Brain microvascular endothelial cell (primary cell): Measurements from ENCODE around the gene MAPK7.

ENCODE experiments used
- DNase-seq: peaks from one replicate; pipeline ENCODE4 v3.0.0-alpha.2; 2020
- H3K27ac ChIP-seq: fragments of 250-450 bp; sonication (Bioruptor Pico); 2 replicates; pipeline ENCODE4 v1.5.1; 2020; ENCODE audit warnings: mild to moderate bottlenecking, moderate library complexity
- H3K27me3 ChIP-seq: fragments of 250-450 bp; sonication (Bioruptor Pico); replicated peaks from 2 replicates; pipeline ENCODE4 v1.5.1; 2020; ENCODE audit warnings: mild to moderate bottlenecking
- H3K36me3 ChIP-seq: fragments of 250-450 bp; sonication (Bioruptor Pico); replicated peaks from 2 replicates; pipeline ENCODE4 v1.5.1; 2020; ENCODE audit warnings: mild to moderate bottlenecking
- H3K4me3 ChIP-seq: 2 replicates; pipeline ENCODE4 v1.5.1; 2011; ENCODE audit warnings: low read depth, mild to moderate bottlenecking, control low read depth, low read length, moderate library complexity
- in situ Hi-C: cut with HindIII; loops from 2 replicates; pipeline ENCODE4 v1.10.0; 2017; ENCODE audit warnings: low sequenced_read_pairs, low pct_ligation_motif_present
- TF ChIP-seq, protein P1 (sequence below): IDR thresholded peaks from 2 replicates; pipeline ENCODE4 v1.5.1; 2011; ENCODE audit warnings: low read depth, mild to moderate bottlenecking, moderate library complexity, low read length, control low read depth, inconsistent platforms; ENCODE audit errors: missing control alignments

The MAPK7 gene

DNA sequence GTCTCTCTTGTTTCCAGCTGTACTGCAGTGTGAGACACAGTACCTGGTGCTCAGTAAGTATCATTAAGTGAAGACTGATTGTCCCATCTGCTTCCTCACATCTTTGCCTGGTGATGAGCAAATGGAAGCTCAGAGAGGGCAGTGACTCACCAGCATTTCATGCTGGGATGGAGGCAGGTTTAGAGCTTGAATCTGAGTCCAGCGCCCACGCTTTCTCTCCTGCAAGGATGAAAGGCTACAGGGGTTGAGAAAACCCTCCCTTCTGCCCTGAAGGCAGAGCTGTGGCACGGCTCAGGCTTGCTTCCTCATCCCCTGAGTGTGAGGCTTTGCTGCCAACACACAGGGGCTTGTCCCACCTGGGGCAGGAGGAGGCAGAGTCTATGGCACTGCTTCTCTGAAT, 31.2 kb downstream of the MAPK7 start:
- no peak overlapping the region for H3K27ac ChIP-seq
- in situ Hi-C loops, result no loop called here
- peak; percentile 60 for DNase-seq
- TF ChIP-seq, protein P1, sequence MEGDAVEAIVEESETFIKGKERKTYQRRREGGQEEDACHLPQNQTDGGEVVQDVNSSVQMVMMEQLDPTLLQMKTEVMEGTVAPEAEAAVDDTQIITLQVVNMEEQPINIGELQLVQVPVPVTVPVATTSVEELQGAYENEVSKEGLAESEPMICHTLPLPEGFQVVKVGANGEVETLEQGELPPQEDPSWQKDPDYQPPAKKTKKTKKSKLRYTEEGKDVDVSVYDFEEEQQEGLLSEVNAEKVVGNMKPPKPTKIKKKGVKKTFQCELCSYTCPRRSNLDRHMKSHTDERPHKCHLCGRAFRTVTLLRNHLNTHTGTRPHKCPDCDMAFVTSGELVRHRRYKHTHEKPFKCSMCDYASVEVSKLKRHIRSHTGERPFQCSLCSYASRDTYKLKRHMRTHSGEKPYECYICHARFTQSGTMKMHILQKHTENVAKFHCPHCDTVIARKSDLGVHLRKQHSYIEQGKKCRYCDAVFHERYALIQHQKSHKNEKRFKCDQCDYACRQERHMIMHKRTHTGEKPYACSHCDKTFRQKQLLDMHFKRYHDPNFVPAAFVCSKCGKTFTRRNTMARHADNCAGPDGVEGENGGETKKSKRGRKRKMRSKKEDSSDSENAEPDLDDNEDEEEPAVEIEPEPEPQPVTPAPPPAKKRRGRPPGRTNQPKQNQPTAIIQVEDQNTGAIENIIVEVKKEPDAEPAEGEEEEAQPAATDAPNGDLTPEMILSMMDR, result no peak
- peaks cover 2% of the 10 kb centered on the region for H3K27me3 ChIP-seq
- H3K4me3 ChIP-seq, result no peak overlapping the region
- H3K36me3 ChIP-seq, result no peaks in the 10 kb centered on the region

DNA sequence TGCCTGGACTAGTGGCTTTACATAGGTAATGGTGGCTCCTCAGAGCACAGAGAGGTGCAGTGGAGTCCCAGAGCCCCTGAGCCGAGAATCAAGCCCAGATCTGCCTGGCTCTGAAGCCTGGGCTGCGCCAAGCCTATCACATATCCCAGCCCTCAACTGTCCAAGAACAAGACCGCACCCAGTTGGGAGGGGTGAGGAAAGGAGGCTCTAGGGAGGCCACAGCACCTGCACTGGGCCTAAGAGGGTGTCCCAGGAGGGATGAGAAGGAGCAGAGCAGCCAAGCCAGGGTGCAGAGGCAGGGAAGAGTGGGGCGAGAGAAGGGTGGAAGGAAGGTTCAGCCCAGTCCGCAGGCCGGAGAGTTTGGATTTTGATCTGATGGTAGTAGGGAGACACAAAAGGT, 31.8 kb downstream of the MAPK7 start:
- peaks cover 2% of the 10 kb centered on the region for H3K27me3 ChIP-seq
- TF ChIP-seq, protein P1, result no peak
- H3K4me3 ChIP-seq, result no peak overlapping the region
- no peaks in the 10 kb centered on the region for H3K36me3 ChIP-seq
- in situ Hi-C loops, result no loop called here
- DNase-seq, result no peak
- H3K27ac ChIP-seq, result no peak overlapping the region

GRCh38 chr17:19410875-19411620, 32.8 kb downstream of the MAPK7 start, which contains the start of gene RNF112:
Gene RNF112, plus strand, starts transcription at chr17:19411232. Its CDS starts 177 bp downstream, at chr17:19411409.
- in situ Hi-C loops, result no loop called here
- Histone ChIP-seq H3K36me3 (no peaks in the 10 kb centered on the region), H3K27ac (no peak within 1 kb of the TSS), H3K4me3 (no peak within 1 kb of the TSS), H3K27me3 (peaks cover 2% of the 10 kb centered on the region)
- no peak for DNase-seq
- TF ChIP-seq, protein P1, result no peak

DNA sequence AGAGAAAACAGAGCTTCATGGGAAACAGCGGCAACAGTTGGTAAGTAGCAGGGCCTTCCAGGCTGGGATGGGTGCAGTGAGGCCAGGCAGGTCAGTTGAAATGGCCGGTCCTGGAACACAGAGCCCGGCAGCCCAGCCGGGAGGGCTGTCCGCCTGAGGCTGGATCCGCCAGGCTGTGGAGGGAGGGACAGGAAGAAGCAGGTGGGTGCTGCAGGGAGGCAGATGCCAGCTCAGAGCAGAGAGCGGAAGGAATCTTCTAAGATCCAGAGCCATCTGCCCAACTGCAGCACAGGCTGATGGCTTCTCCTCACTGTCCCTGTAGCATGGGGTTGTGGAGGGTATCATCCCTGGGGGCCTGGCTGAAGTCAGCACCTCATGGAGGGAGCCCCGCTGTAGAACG, 33.3 kb downstream of the MAPK7 start:
- H3K27ac ChIP-seq, result no peak overlapping the region
- H3K36me3 ChIP-seq, result no peaks in the 10 kb centered on the region
- in situ Hi-C loops, result no loop called here
- TF ChIP-seq, protein P1, result no peak
- DNase-seq, result no peak
- H3K4me3 ChIP-seq, result no peak overlapping the region
- peaks cover 2% of the 10 kb centered on the region for H3K27me3 ChIP-seq

- TF ChIP-seq, protein P1, result no peak
- in situ Hi-C loops, result no loop called here
- DNase-seq, result no peak
- Histone ChIP-seq H3K27me3 (peaks cover 2% of the 10 kb centered on the region), H3K4me3 (no peak overlapping the region), H3K27ac (no peak overlapping the region), H3K36me3 (no peaks in the 10 kb centered on the region)
These were observed 34.2 kb downstream of the MAPK7 start for GRCh38 chr17:19412510-19412909.

DNA sequence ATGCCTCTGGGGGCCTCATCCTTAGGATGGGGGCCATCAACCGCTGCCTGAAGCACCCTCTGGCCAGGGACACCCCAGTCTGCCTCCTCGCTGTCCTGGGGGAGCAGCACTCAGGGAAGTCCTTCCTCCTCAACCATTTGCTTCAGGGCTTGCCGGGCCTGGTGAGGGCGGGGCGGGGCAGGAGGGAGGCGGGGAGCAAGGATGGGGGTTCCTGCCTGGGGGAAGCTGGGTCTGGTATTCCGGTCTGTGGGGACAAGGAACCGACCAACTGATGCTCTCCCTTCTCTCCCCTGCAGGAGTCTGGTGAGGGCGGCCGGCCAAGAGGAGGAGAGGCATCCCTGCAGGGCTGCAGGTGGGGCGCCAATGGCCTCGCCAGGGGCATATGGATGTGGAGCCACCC, 34.7 kb downstream of the MAPK7 start:
- Histone ChIP-seq H3K27ac (no peak overlapping the region), H3K4me3 (no peak overlapping the region), H3K36me3 (no peaks in the 10 kb centered on the region), H3K27me3 (peaks cover 2% of the 10 kb centered on the region)
- TF ChIP-seq, protein P1, result no peak
- no peak for DNase-seq
- in situ Hi-C loops, result no loop called here
